Fibroblast of the aortic adventitia (primary cell): ENCODE data around the gene CRYGN. TPM values are rescaled to one million over a fixed set of nuclear protein-coding genes. Genes with fewer than 3 reads are reported as not detected.

Experiments used
- DNase-seq: peaks from one replicate; pipeline ENCODE4 v3.0.0-alpha.2; 2010; ENCODE audit warnings: low read depth
- H3K4me3 ChIP-seq: 2 replicates; pipeline ENCODE4 v1.5.1; 2011; ENCODE audit warnings: low read depth, mild to moderate bottlenecking, control low read depth, low read length, moderate library complexity
- CTCF ChIP-seq: IDR thresholded peaks from 2 replicates; pipeline ENCODE4 v1.5.1; 2011; ENCODE audit warnings: mild to moderate bottlenecking, low read length, control low read depth, inconsistent platforms; ENCODE audit not compliant: insufficient read depth
- total RNA-seq: library from RNA; depleted of rRNA; stranded (reverse); fragments of >200 nt; gene quantifications from 2 replicates; pipeline ENCODE4 v1.2.3, GENCODE V29; 2012; ENCODE audit warnings: low replicate concordance

The CRYGN gene
- total RNA-seq, 1 donor, result 0.09 TPM

- no peak overlapping the region for H3K4me3 ChIP-seq
- no peak for DNase-seq
- TF ChIP-seq CTCF, result no peak
These were observed 10.0 kb upstream of the CRYGN start for GRCh38 chr7:151449990-151450389.

- TF ChIP-seq CTCF, result peak; percentile 83
- peak; percentile 63 for DNase-seq
- peak overlapping the region; percentile 53 for H3K4me3 ChIP-seq
These were observed 8.6 kb upstream of the CRYGN start for GRCh38 chr7:151448261-151449252.

- TF ChIP-seq CTCF, result no peak
- DNase-seq, result no peak
- no peak overlapping the region for H3K4me3 ChIP-seq
These were observed 7.9 kb upstream of the CRYGN start for GRCh38 chr7:151447901-151448260.

GRCh38 chr7:151447312-151447711, 7.4 kb upstream of the CRYGN start:
- TF ChIP-seq CTCF, result no peak
- H3K4me3 ChIP-seq, result no peak overlapping the region
- no peak for DNase-seq

GRCh38 chr7:151446412-151446811, 6.5 kb upstream of the CRYGN start:
- H3K4me3 ChIP-seq, result no peak overlapping the region
- no peak for DNase-seq
- TF ChIP-seq CTCF, result no peak

GRCh38 chr7:151444632-151445031, 4.7 kb upstream of the CRYGN start:
- no peak for DNase-seq
- no peak for TF ChIP-seq CTCF
- H3K4me3 ChIP-seq, result no peak overlapping the region
